ENCODE results near the gene BRD9. TPM values are rescaled to one million over a fixed set of nuclear protein-coding genes. Genes with fewer than 3 reads are reported as not detected.
"Not testable (repeated sequence)": the region's sequence is repeated elsewhere in the genome, so short reads cannot be mapped to it uniquely, and the experiment has no call there.

Gene BRD9
- total RNA-seq, 2 experiments from 2014 or later: 46.7 to 49.7 TPM

DNA sequence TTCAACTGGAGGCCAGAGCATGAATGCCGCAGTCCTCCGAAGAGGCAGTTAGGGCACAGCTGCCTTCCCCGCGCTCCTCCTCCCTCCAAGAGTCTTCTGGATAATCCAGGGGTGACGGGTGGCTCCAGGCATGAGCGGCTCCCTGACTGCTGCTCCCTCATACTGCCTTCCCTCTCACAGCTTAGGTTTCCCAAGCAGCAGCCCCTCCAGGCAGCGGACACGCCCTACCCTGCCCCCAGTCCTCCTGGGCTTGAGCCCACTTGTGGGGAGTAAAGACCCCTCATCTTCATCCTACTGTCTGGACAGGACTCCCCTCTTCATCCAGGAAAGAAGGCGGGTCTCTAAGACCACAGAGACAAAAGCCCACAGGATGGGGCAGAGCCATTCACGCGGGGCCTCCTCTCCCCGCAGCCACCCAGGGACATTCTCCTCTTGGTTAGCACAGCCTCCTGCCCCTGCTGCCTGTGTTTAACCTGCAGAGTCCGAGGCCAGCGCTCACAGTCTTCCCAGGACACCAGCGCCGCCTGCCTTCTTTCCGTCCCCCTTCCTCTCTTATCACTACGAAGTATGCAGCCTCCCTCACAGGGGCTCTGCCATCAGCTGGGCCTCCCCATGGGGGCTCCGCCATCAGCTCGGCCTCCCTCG is 47.4 kb downstream of the BRD9 start:
- intact Hi-C loops (cut with DNase I, micrococcal nuclease): loop anchor here in 1 of 2 experiments (5.0 kb wide), 1 partner anchor 88 kb away; no protein-coding TSS in a partner anchor
- H3K27ac Mint-ChIP-seq; H3K9me3 Mint-ChIP-seq (ENCODE audit: low read depth); H3K36me3 Mint-ChIP-seq (ENCODE audit: low read depth); H3K4me3 Mint-ChIP-seq; ATAC-seq; POLR2A ChIA-PET; H3K4me1 Mint-ChIP-seq; DNase-seq; CTCF ChIA-PET; H3K27me3 Mint-ChIP-seq: not testable (repeated sequence)

DNA sequence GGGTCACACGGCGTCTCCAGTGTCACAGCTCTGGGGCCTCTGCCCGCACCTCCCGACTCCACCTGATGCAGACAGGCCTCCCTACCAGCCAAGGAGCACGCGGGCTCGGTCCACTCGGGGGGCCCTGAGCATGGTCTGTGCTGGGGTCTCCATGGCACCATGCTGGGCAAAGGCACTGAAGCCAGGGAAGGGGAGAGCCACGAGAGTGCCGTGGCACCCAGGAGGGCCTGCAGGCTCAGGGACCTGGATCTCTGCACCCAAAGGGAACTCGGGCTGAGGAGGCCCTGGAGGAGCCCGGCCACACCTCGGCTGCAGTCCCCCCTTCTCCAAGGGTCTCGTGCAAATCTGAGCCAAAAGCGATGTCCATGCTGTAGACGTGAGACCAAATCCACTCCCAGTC is 48.2 kb downstream of the BRD9 start:
- H3K27ac Mint-ChIP-seq; intact Hi-C loops (cut with DNase I, micrococcal nuclease); H3K9me3 Mint-ChIP-seq (ENCODE audit: low read depth); H3K4me1 Mint-ChIP-seq; CTCF ChIA-PET; ATAC-seq; POLR2A ChIA-PET; DNase-seq; H3K36me3 Mint-ChIP-seq (ENCODE audit: low read depth); H3K4me3 Mint-ChIP-seq; H3K27me3 Mint-ChIP-seq: not testable (repeated sequence)

DNA sequence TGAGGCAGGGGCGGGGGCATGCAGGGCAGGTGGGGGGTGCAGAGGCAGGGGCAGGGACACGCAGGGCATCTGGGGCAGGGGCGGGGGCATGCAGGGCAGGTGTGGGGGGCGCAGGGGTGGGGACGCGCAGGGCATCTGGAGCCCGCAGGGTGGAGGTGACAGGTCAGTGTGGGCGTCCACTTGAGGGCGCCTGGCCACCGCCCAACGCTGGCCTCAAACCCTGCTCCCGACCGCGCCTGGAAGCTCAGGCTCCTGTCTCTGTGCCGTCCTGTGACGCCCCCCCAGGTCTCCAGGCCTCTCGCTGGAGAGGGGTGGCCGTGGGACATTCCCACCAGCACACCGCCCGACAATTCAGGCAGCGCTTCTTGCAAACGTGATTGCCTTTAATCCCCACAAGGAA is 48.7 kb downstream of the BRD9 start:
- POLR2A ChIA-PET; H3K27ac Mint-ChIP-seq; CTCF ChIA-PET; H3K4me3 Mint-ChIP-seq; ATAC-seq; H3K9me3 Mint-ChIP-seq (ENCODE audit: low read depth); DNase-seq; H3K36me3 Mint-ChIP-seq (ENCODE audit: low read depth); H3K27me3 Mint-ChIP-seq; H3K4me1 Mint-ChIP-seq; intact Hi-C loops (cut with DNase I, micrococcal nuclease): not testable (repeated sequence)

DNA sequence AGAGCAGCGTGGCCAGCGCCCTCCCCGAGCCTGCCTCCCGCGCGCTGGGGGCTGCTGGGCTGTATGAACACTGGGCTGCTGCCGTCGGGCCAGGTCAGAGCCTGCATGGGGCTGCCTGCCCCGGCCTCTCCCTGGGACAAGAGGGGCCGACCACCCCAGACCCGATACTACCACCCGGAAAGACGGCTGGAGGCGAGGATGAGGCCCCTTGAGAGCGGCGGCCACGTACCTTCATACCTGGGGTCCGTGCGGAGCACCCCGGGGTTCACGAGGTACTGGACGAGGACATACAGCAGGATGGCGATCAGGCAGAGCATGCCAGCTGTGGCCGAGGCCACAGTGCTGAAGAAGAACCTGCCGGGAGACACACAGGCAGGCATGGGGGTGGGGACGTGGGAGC is 49.2 kb downstream of the BRD9 start:
- H3K27ac Mint-ChIP-seq; intact Hi-C loops (cut with DNase I, micrococcal nuclease); H3K4me1 Mint-ChIP-seq; H3K4me3 Mint-ChIP-seq; H3K9me3 Mint-ChIP-seq (ENCODE audit: low read depth); H3K36me3 Mint-ChIP-seq (ENCODE audit: low read depth); POLR2A ChIA-PET; H3K27me3 Mint-ChIP-seq; CTCF ChIA-PET; DNase-seq; ATAC-seq: not testable (repeated sequence)

DNA sequence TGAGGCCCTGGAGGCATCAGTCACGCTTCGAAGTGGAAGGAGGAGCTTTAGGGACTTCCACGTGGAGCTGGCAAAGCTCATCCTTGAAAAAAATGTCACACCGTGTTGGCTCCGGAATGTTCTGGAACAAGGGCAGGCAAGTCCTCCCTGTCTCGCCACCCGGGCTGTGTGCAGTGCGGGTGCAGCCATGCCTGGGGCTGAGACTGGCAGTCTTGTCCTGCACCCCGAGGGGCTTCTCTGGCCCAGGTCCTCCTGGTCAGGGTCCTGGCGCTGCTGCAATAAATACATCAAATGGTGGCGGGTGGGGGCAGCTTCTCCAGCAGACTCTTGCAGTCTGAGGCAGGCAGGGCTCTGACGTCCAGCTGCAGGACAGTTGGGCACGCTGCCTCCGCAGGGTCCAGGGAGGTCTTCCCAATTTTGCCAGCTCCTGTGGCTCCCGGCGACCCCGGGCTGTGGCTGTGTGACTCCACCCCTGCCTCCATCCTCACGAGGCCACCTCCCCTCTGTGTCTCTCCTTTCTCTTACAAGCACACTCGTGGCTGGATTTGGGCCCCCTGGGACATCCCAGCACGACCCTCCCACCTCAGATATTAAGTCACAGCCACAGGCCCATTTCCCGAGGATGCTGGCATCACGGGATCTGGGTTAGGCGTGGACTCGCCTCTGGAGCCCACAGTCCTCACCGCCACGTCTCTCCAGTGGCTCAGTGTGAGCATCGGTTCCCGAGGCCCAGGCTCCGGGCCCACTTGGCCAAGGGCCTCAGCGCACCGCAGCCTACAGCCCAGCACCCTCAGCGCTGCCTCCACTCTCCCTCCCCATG is 50.0 kb downstream of the BRD9 start:
- POLR2A ChIA-PET; H3K9me3 Mint-ChIP-seq (ENCODE audit: low read depth); DNase-seq; H3K4me3 Mint-ChIP-seq; ATAC-seq; H3K4me1 Mint-ChIP-seq; H3K36me3 Mint-ChIP-seq (ENCODE audit: low read depth); CTCF ChIA-PET; H3K27ac Mint-ChIP-seq; H3K27me3 Mint-ChIP-seq; intact Hi-C loops (cut with DNase I, micrococcal nuclease): not testable (repeated sequence)

DNA sequence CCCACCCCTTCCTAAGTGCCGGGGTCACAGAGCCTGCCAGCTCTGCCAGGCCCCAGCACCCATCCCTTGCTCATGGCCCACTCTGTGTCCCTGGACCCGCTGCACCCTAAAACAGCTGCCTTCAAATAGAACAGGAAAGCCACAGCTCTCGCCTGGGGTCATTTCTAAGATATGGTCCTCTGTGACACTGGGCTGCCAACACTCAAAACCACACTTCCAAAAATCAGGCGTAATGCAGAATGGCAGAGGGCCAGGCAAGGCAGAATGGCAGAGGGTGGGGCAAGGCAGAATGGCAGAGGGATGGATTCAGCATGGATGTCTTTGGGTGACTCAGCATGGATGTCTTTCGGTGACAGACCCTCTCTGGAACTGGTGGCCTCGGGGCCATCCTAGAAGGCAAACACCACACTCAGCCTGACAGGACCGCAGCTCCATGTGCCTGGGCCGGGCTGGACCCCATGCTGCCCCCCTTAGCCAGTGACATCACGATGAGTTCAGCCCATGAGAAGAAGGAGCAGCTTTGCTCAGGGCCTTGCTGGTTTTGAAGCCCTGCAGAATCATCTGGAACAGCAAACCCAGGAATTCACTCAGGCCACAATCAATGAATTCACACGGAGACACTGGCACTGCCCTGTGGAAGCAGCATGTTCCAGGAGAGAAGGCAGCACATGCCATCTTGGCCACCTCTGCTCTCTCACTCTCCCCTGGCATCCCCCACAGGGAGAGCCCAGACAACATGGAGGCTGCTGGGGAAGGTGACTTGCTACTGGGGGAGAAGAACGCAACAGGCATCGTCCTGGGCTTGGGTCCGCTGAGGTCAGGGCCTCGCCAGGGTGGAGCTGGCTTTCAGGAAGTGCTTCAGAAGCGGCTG is 50.8 kb downstream of the BRD9 start:
- H3K27ac Mint-ChIP-seq; CTCF ChIA-PET; intact Hi-C loops (cut with DNase I, micrococcal nuclease); H3K4me1 Mint-ChIP-seq; ATAC-seq; DNase-seq; H3K36me3 Mint-ChIP-seq (ENCODE audit: low read depth); H3K27me3 Mint-ChIP-seq; H3K9me3 Mint-ChIP-seq (ENCODE audit: low read depth); POLR2A ChIA-PET; H3K4me3 Mint-ChIP-seq: not testable (repeated sequence)

DNA sequence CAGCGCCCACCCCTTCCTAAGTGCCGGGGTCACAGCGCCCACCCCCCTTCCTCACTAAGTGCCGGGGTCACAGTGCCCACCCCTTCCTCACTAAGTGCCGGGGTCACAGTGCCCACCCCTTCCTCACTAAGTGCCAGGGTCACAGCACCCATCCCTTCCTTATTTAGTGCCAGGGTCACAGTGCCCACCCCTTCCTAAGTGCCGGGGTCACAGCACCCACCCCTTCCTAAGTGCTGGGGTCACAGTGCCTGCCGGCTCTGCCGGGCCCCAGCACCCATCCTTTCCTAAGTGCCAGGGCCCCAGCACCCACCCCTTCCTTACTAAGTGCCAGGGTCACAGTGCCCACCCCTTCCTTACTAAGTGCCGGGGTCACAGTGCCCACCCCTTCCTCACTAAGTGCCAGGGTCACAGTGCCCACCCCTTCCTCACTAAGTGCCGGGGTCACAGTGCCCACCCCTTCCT is 51.6 kb downstream of the BRD9 start:
- ATAC-seq; H3K9me3 Mint-ChIP-seq (ENCODE audit: low read depth); H3K36me3 Mint-ChIP-seq (ENCODE audit: low read depth); H3K27me3 Mint-ChIP-seq; DNase-seq; H3K27ac Mint-ChIP-seq; H3K4me1 Mint-ChIP-seq; intact Hi-C loops (cut with DNase I, micrococcal nuclease); CTCF ChIA-PET; POLR2A ChIA-PET; H3K4me3 Mint-ChIP-seq: not testable (repeated sequence)

DNA sequence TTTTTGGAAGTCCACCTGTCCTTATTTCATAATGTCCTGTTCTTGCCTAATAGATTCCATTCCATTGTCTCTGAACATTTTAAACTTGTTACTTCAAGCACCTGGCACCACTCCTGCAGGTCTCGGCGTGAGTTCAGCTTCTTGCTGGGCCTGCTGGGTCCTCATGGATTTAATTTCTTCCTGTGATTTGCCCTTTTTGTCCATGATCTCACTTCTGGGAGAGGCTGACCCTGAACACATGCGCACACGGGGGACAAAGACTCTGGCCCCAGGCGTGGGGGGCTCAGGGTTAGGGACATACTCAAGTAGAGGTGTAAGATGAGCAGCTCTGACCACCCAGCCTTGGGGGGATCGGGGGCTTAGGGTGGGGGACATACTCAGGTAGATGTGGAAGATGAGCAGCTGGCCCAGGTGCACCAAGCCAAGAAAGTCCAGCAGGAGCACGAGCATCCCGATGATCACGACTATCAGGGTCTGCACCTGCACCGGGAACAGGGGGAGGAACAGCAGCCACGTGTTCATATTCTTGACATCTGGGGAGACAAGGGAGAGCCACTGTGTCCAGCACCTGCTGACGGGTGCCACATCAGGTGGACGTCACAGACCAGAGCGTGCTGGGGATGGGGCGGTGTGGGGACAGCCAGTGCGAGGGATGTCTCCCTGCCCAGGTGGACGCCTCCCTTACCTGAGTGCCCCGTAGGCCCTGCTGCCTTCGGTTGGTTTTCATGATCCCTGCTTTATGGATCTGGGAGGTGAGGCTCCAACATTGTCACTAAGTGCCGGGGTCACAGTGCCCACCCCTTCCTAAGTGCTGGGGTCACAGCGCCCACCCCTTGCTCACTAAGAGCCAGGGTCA is 52.3 kb downstream of the BRD9 start:
- H3K4me3 Mint-ChIP-seq; ATAC-seq; intact Hi-C loops (cut with DNase I, micrococcal nuclease); H3K27ac Mint-ChIP-seq; CTCF ChIA-PET; H3K36me3 Mint-ChIP-seq (ENCODE audit: low read depth); POLR2A ChIA-PET; H3K4me1 Mint-ChIP-seq; H3K27me3 Mint-ChIP-seq; H3K9me3 Mint-ChIP-seq (ENCODE audit: low read depth); DNase-seq: not testable (repeated sequence)

DNA sequence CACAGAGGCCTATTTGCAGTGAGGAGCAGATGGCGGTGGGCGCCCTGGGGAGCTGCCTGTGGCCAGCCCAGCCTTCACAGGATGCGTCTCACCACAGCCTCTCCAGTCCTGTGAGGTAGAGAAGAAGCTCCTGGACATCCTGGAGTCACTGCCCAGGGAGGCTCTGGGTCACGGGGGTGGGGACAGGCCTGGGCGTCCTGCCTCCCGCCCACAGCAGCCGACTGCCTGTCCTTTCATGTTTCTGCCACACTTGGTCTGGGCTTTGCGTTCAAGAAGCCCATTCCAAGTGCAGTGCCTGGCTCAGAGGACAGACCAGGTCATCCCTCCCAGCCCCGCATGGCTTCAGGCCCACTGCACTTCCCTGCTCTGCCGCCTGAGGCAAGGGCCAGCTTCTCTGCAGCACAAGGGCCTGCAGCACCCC is 54.2 kb downstream of the BRD9 start:
- intact Hi-C loops (cut with DNase I, micrococcal nuclease); DNase-seq: not testable (repeated sequence)

DNA sequence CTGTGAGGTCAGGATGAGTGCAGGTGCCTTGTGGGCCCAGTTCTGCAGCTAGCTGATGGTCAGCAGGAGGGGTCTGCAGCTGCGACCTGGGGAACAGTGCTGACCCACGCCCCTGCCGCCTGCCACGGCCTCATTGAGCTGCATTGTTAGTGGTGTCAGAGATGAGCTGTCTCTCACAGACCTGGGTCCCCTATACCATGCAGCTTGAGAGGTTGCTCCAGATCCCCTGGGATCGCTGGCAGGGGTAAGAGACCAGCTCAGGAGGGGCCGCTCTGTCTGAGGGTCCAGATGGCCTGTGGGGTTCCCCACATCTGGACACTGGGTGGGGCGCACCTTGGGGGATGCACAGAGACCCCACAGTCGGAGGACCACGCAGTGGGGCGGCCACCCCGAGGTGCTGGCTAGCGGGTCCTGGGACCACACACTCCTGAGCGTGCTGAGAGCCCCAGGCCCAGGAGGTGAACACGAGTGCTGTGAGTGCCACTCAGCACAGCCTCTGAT is 54.9 kb downstream of the BRD9 start:
- H3K27ac Mint-ChIP-seq; H3K4me3 Mint-ChIP-seq; CTCF ChIA-PET; H3K4me1 Mint-ChIP-seq; POLR2A ChIA-PET; DNase-seq; H3K27me3 Mint-ChIP-seq; H3K9me3 Mint-ChIP-seq (ENCODE audit: low read depth); intact Hi-C loops (cut with DNase I, micrococcal nuclease); H3K36me3 Mint-ChIP-seq (ENCODE audit: low read depth); ATAC-seq: not testable (repeated sequence)

More for the DNA sequence above, 54.2 kb downstream of the BRD9 start:
- POLR2A ChIA-PET; H3K27me3 Mint-ChIP-seq; H3K4me3 Mint-ChIP-seq; H3K4me1 Mint-ChIP-seq; CTCF ChIA-PET; H3K36me3 Mint-ChIP-seq (ENCODE audit: low read depth); ATAC-seq; H3K9me3 Mint-ChIP-seq (ENCODE audit: low read depth); H3K27ac Mint-ChIP-seq: not testable (repeated sequence)

Data from activated CD4-positive, alpha-beta T cell treated with anti-CD3 and anti-CD28 coated beads for 36 hours (primary cell).